HEK293 (cell line): ENCODE results near the gene ABCB4.

Source experiments
- CTCF ChIA-PET: fragments of 350-600 bp; formaldehyde crosslinking; extraction: SDS; loops from one replicate; lab custom pipeline; 2021; ENCODE audit warnings: antibody characterized with exemption; lab: Yijun Ruan, JAX
- POLR2A ChIA-PET: fragments of 300-600 bp; formaldehyde crosslinking; extraction: SDS; loops from one replicate; lab custom pipeline; 2020; ENCODE audit warnings: antibody characterized with exemption, inconsistent platforms; lab: Yijun Ruan, JAX
- H3K27ac ChIP-seq: fragments of 200-500 bp; sonication (Bioruptor generic); 2 replicates; pipeline ENCODE4 v1.5.1; 2014; ENCODE audit warnings: low read depth, low read length, control low read depth, inconsistent platforms; ENCODE audit errors: extremely low read depth
- H3K36me3 ChIP-seq, 2 experiments: fragments of 200-500 bp in 1 of 2; sonication (Bioruptor generic) in 1 of 2; 1 replicate in 1 of 2; 2 replicates in 1 of 2; pipeline ENCODE4 v1.5.1; 2014 to 2017; ENCODE audit warnings: inconsistent platforms in 2 of 2, low read length in 2 of 2; ENCODE audit not compliant: control insufficient read depth in 2 of 2, insufficient read depth in 1 of 2
- H3K4me1 ChIP-seq: fragments of 200-500 bp; sonication (Bioruptor generic); 2 replicates; pipeline ENCODE4 v1.5.1; 2014; ENCODE audit warnings: mild to moderate bottlenecking, low read length, inconsistent platforms; ENCODE audit not compliant: control insufficient read depth, insufficient read depth
- H3K4me3 ChIP-seq: 2 replicates; pipeline ENCODE4 v1.5.1; 2011; ENCODE audit warnings: low read depth, mild to moderate bottlenecking, control low read depth, low read length, moderate library complexity
- H3K9me3 ChIP-seq: fragments of 200-500 bp; sonication (Bioruptor generic); 2 replicates; pipeline ENCODE4 v1.5.1; 2014; ENCODE audit warnings: low read depth, low read length, inconsistent platforms; ENCODE audit not compliant: control insufficient read depth, insufficient read depth
- BCL11B ChIP-seq: fragments of 450-650 bp; formaldehyde crosslinking; IDR thresholded peaks from 2 replicates; pipeline ENCODE4 v1.5.1; 2016; ENCODE audit warnings: low read depth, missing biosample characterization, missing genetic modification characterization
- HOXA7 ChIP-seq: sonication (generic); formaldehyde crosslinking; IDR thresholded peaks from 2 replicates; pipeline ENCODE4 v1.8.1; 2022; ENCODE audit warnings: missing genetic modification reagents, borderline replicate concordance
- KLF16 ChIP-seq: fragments of 450-650 bp; formaldehyde crosslinking; IDR thresholded peaks from 2 replicates; pipeline ENCODE4 v1.5.1; 2017; ENCODE audit warnings: missing biosample characterization, missing genetic modification characterization
- KLF17 ChIP-seq: fragments of 450-650 bp; formaldehyde crosslinking; IDR thresholded peaks from 2 replicates; pipeline ENCODE4 v1.5.1; 2016; ENCODE audit warnings: missing biosample characterization, missing genetic modification characterization
- MZF1 ChIP-seq: fragments of 450-650 bp; formaldehyde crosslinking; IDR thresholded peaks from 2 replicates; pipeline ENCODE4 v1.5.1; 2017; ENCODE audit warnings: missing biosample characterization, missing genetic modification characterization, borderline replicate concordance
- OVOL3 ChIP-seq: fragments of 450-650 bp; formaldehyde crosslinking; IDR thresholded peaks from 2 replicates; pipeline ENCODE4 v1.5.1; 2016; ENCODE audit warnings: missing biosample characterization, missing genetic modification characterization
- TCF7L2 ChIP-seq: IDR thresholded peaks from 2 replicates; pipeline ENCODE4 v1.6.1; 2011; ENCODE audit warnings: low read depth, mild to moderate bottlenecking, inconsistent platforms, low read length, moderate library complexity, borderline replicate concordance
- ZBTB48 ChIP-seq: fragments of 450-650 bp; formaldehyde crosslinking; IDR thresholded peaks from 2 replicates; pipeline ENCODE4 v1.5.1; 2016; ENCODE audit warnings: missing biosample characterization, missing genetic modification characterization
- ZEB2 ChIP-seq: fragments of 450-650 bp; formaldehyde crosslinking; IDR thresholded peaks from 2 replicates; pipeline ENCODE4 v1.5.1; 2016; ENCODE audit warnings: missing biosample characterization, missing genetic modification characterization
- ZFP37 ChIP-seq: fragments of 450-650 bp; formaldehyde crosslinking; IDR thresholded peaks from 2 replicates; pipeline ENCODE4 v1.5.1; 2016; ENCODE audit warnings: missing biosample characterization, missing genetic modification characterization
- ZNF112 ChIP-seq: fragments of 450-650 bp; formaldehyde crosslinking; IDR thresholded peaks from 2 replicates; pipeline ENCODE4 v1.5.0; 2017; ENCODE audit warnings: missing biosample characterization, missing genetic modification characterization
- ZNF274 ChIP-seq, 2 experiments: fragments of 200-500 bp in 1 of 2; fragments of 450-650 bp in 1 of 2; sonication (Bioruptor generic) in 1 of 2; formaldehyde crosslinking in 1 of 2; IDR thresholded peaks; 2 replicates each; pipeline versions ENCODE4 v1.5.1 to v1.6.1; 2014 to 2016; ENCODE audit warnings: borderline replicate concordance in 1 of 2, inconsistent platforms in 1 of 2, low read length in 1 of 2, missing biosample characterization in 1 of 2, missing genetic modification characterization in 1 of 2
- ZNF366 ChIP-seq: fragments of 450-650 bp; formaldehyde crosslinking; conservative IDR thresholded peaks from 2 replicates; pipeline ENCODE4 v1.5.1; 2016; ENCODE audit warnings: missing biosample characterization, missing genetic modification characterization
- ZNF391 ChIP-seq: fragments of 450-650 bp; formaldehyde crosslinking; IDR thresholded peaks from 2 replicates; pipeline ENCODE4 v1.5.1; 2016; ENCODE audit warnings: low read depth, missing biosample characterization, missing genetic modification characterization, borderline replicate concordance
- ZNF501 ChIP-seq: fragments of 450-650 bp; formaldehyde crosslinking; IDR thresholded peaks from 2 replicates; pipeline ENCODE4 v1.5.1; 2016; ENCODE audit warnings: missing biosample characterization, missing genetic modification characterization
- ZNF544 ChIP-seq: fragments of 450-650 bp; formaldehyde crosslinking; IDR thresholded peaks from 2 replicates; pipeline ENCODE4 v1.5.0; 2017; ENCODE audit warnings: missing biosample characterization, missing genetic modification characterization
- ZNF558 ChIP-seq: fragments of 450-650 bp; formaldehyde crosslinking; IDR thresholded peaks from 2 replicates; pipeline ENCODE4 v1.5.1; 2016; ENCODE audit warnings: missing biosample characterization, missing genetic modification characterization
- ZSCAN16 ChIP-seq: fragments of 450-650 bp; formaldehyde crosslinking; IDR thresholded peaks from 2 replicates; pipeline ENCODE4 v1.5.1; 2016; ENCODE audit warnings: missing biosample characterization, missing genetic modification characterization
- ZSCAN23 ChIP-seq: fragments of 450-650 bp; formaldehyde crosslinking; IDR thresholded peaks from 2 replicates; pipeline ENCODE4 v1.5.1; 2016; ENCODE audit warnings: missing biosample characterization, missing genetic modification characterization
- TF ChIP-seq, protein P1 (sequence below): sonication (generic); formaldehyde crosslinking; IDR thresholded peaks from 2 replicates; pipeline ENCODE4 v1.8.1; 2022; ENCODE audit warnings: mild to moderate bottlenecking, moderate library complexity, missing genetic modification reagents
- TF ChIP-seq, protein P2 (sequence below): fragments of 450-650 bp; formaldehyde crosslinking; IDR thresholded peaks from 2 replicates; pipeline ENCODE4 v1.5.1; 2017; ENCODE audit warnings: missing biosample characterization, missing genetic modification characterization
- TF ChIP-seq, protein P3 (sequence below): fragments of 450-650 bp; formaldehyde crosslinking; IDR thresholded peaks from 2 replicates; pipeline ENCODE4 v1.5.1; 2017; ENCODE audit warnings: missing biosample characterization, missing genetic modification characterization
- TF ChIP-seq, protein P4 (sequence below): fragments of 450-650 bp; formaldehyde crosslinking; IDR thresholded peaks from 2 replicates; pipeline ENCODE4 v1.5.1; 2016; ENCODE audit warnings: missing biosample characterization, missing genetic modification characterization
- TF ChIP-seq, protein P5 (sequence below): fragments of 450-650 bp; formaldehyde crosslinking; IDR thresholded peaks from 2 replicates; pipeline ENCODE4 v1.5.1; 2016; ENCODE audit warnings: missing biosample characterization, missing genetic modification characterization, low read depth

The ABCB4 gene

GRCh38 chr7:87426160-87426559, 49.3 kb downstream of the ABCB4 start:
- Histone ChIP-seq H3K9me3 (no peaks in the 10 kb centered on the region), H3K4me3 (no peak overlapping the region), H3K4me1 (no peaks in the 10 kb centered on the region; the same call in 1 of the 2 replicates), H3K36me3 (no peaks in the 10 kb centered on the region), H3K27ac (no peak overlapping the region)
- ChIA-PET CTCF (no interaction called here), POLR2A (no interaction called here)
- TF ChIP-seq, protein P1, sequence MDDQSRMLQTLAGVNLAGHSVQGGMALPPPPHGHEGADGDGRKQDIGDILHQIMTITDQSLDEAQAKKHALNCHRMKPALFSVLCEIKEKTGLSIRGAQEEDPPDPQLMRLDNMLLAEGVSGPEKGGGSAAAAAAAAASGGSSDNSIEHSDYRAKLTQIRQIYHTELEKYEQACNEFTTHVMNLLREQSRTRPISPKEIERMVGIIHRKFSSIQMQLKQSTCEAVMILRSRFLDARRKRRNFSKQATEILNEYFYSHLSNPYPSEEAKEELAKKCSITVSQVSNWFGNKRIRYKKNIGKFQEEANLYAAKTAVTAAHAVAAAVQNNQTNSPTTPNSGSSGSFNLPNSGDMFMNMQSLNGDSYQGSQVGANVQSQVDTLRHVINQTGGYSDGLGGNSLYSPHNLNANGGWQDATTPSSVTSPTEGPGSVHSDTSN (CRISPR knock-in tag), result no peak
- TF ChIP-seq ZNF558, result no peak
- TF ChIP-seq ZSCAN23 (tag by site-specific recombination), result no peak
- no peak for TF ChIP-seq BCL11B (tag by site-specific recombination)
- TF ChIP-seq ZBTB48, result no peak
- no peak for TF ChIP-seq KLF16 (tag by site-specific recombination)

DNA sequence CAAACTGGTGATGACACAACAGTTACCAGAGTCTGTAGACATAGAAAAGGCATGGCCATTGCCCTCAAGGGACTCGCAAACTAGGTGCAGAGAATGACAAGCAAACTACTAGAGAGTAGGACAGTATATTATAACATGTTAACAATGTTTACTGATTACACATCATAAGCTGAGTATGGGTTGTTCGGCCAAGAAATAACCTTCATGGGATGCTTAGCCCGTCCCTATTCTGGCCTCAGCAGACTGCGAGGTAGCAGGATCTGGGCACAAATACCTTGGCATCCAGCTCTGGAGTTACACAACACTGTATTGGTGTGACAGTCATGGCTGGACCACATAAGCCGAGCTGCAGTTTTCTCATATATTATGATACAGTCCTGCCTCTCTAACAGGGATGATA, 51.4 kb downstream of the ABCB4 start:
- no peaks in the 10 kb centered on the region; the same call in 1 of the 2 replicates for H3K4me1 ChIP-seq
- no peak overlapping the region for H3K27ac ChIP-seq
- H3K9me3 ChIP-seq, result no peaks in the 10 kb centered on the region
- ChIA-PET CTCF (interaction anchor here (0.6 kb wide), 1 partner anchor 312 kb away, joined by 3 read pairs; no protein-coding TSS in a partner anchor), POLR2A (no interaction called here)
- no peak for TF ChIP-seq ZEB2 (tag by site-specific recombination)
- no peak for TF ChIP-seq OVOL3
- TF ChIP-seq ZSCAN16, result no peak
- TF ChIP-seq, protein P2, sequence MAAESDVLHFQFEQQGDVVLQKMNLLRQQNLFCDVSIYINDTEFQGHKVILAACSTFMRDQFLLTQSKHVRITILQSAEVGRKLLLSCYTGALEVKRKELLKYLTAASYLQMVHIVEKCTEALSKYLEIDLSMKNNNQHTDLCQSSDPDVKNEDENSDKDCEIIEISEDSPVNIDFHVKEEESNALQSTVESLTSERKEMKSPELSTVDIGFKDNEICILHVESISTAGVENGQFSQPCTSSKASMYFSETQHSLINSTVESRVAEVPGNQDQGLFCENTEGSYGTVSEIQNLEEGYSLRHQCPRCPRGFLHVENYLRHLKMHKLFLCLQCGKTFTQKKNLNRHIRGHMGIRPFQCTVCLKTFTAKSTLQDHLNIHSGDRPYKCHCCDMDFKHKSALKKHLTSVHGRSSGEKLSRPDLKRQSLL, result no peak
- TF ChIP-seq ZNF391 (tag by site-specific recombination), result no peak
- TF ChIP-seq MZF1 (tag by site-specific recombination), result no peak
- no peak for TF ChIP-seq ZNF544 (tag by site-specific recombination)
- TF ChIP-seq ZNF366 (tag by site-specific recombination), result no peak
- no peak for TF ChIP-seq ZNF274 (IDR thresholded peaks at IDR 0.05; ENCODE audit: low read length)
- TF ChIP-seq ZNF274 (tag by site-specific recombination; IDR thresholded peaks at IDR 0.05; ENCODE audit: borderline replicate concordance), result no peak
- no peak for TF ChIP-seq HOXA7 (CRISPR knock-in tag)
- TF ChIP-seq, protein P3, sequence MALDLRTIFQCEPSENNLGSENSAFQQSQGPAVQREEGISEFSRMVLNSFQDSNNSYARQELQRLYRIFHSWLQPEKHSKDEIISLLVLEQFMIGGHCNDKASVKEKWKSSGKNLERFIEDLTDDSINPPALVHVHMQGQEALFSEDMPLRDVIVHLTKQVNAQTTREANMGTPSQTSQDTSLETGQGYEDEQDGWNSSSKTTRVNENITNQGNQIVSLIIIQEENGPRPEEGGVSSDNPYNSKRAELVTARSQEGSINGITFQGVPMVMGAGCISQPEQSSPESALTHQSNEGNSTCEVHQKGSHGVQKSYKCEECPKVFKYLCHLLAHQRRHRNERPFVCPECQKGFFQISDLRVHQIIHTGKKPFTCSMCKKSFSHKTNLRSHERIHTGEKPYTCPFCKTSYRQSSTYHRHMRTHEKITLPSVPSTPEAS (tag by site-specific recombination), result no peak
- TF ChIP-seq KLF17 (tag by site-specific recombination), result no peak
- no peaks in the 10 kb centered on the region for H3K36me3 ChIP-seq
- H3K4me3 ChIP-seq, result no peak overlapping the region

DNA sequence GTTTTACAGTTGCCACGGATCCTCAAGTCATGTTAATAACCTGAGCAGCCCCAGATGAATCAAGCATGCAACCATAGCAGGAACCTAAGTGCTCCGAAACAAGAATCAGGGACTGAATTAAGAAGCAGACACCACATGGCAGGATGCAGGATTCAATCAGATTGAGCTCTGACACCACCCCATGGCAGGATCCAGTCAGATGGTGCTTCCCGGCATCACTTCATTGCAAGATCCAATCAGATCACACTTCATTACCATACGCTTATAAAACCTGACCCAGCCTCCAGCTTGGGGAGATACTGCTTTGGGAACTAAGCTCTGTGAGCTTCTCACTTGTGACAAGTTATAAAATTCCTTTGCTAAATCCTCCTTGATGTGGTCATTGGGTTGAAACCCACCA, 55.3 kb downstream of the ABCB4 start:
- ChIA-PET CTCF (interaction anchor here (1.0 to 9.6 kb wide), 3 partner anchors 8 to 104 kb away, joined by 5 to 163 read pairs (median 7); no protein-coding TSS in a partner anchor), POLR2A (no interaction called here)
- Histone ChIP-seq H3K27ac (no peak overlapping the region), H3K9me3 (no peaks in the 10 kb centered on the region), H3K36me3 (no peaks in the 10 kb centered on the region), H3K4me1 (no peaks in the 10 kb centered on the region), H3K4me3 (no peak overlapping the region)
- TF ChIP-seq ZFP37 (tag by site-specific recombination) (no peak), ZNF366 (tag by site-specific recombination) (no peak), ZNF501 (tag by site-specific recombination) (no peak), ZSCAN16 (no peak), BCL11B (tag by site-specific recombination) (no peak), TCF7L2 (no peak), ZNF112 (no peak)
- TF ChIP-seq, protein P4, sequence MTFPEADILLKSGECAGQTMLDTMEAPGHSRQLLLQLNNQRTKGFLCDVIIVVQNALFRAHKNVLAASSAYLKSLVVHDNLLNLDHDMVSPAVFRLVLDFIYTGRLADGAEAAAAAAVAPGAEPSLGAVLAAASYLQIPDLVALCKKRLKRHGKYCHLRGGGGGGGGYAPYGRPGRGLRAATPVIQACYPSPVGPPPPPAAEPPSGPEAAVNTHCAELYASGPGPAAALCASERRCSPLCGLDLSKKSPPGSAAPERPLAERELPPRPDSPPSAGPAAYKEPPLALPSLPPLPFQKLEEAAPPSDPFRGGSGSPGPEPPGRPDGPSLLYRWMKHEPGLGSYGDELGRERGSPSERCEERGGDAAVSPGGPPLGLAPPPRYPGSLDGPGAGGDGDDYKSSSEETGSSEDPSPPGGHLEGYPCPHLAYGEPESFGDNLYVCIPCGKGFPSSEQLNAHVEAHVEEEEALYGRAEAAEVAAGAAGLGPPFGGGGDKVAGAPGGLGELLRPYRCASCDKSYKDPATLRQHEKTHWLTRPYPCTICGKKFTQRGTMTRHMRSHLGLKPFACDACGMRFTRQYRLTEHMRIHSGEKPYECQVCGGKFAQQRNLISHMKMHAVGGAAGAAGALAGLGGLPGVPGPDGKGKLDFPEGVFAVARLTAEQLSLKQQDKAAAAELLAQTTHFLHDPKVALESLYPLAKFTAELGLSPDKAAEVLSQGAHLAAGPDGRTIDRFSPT, result no peak
- TF ChIP-seq, protein P5, sequence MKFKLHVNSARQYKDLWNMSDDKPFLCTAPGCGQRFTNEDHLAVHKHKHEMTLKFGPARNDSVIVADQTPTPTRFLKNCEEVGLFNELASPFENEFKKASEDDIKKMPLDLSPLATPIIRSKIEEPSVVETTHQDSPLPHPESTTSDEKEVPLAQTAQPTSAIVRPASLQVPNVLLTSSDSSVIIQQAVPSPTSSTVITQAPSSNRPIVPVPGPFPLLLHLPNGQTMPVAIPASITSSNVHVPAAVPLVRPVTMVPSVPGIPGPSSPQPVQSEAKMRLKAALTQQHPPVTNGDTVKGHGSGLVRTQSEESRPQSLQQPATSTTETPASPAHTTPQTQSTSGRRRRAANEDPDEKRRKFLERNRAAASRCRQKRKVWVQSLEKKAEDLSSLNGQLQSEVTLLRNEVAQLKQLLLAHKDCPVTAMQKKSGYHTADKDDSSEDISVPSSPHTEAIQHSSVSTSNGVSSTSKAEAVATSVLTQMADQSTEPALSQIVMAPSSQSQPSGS, result no peak
